ENCODE results near the gene AKAP13. TPM values are rescaled to one million over a fixed set of nuclear protein-coding genes. Genes with fewer than 3 reads are reported as not detected.

The AKAP13 gene
- total RNA-seq, 2 experiments from 2014 or later = 282 to 304 TPM

DNA sequence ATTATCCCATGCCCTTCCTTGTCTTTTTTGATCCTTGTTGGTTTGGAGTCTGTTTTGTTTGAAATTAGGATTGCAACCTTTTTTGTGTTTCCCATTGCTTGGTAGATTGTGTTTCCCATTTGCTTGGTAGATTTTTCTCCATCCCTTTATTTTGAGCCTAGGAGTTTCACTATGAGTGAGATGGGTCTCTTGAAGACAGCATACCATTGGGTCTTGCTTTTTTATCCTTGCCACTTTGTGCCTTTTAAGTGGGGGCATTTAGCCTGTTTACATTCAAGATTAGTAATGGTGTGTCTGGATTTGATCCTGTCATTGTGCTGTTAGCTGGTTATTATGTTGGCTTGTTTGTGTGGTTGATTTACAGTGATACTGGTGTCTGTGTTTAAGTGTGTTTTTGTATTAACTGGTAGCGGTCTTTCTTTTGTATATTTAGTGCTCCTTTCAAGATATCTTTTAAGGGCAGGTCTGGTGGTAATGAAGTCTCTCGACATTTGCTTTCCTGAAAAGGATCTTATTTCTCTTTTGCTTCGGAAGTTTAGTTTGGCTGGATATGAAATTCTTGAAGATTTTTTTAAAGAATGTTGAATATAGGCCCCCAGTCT lies 70.8 kb downstream of the AKAP13 start:
- H3K4me3 ChIP-seq (ENCODE audit: low read length) = no peak overlapping the region
- peaks cover 9 to 19% of the 10 kb centered on the region in 2 experiments for H3K9me3 ChIP-seq (ENCODE audit: control insufficient read depth in 1 of 2, insufficient read depth in 1 of 2, low read length in 2 of 2)
- peaks cover 20% of the 10 kb centered on the region for H3K4me1 ChIP-seq (ENCODE audit: insufficient read depth, low read length)
- Mint-ChIP-seq H3K36me3 (ENCODE audit: low read depth) (peaks cover 45% of the 10 kb centered on the region), H3K27ac (no peak overlapping the region), H3K4me1 (ENCODE audit: low read depth) (peaks cover 79% of the 10 kb centered on the region), H3K4me3 (no peak overlapping the region), H3K9me3 (peaks cover 7% of the 10 kb centered on the region), H3K27me3 (no peaks in the 10 kb centered on the region)
- TF ChIP-seq, protein P1, sequence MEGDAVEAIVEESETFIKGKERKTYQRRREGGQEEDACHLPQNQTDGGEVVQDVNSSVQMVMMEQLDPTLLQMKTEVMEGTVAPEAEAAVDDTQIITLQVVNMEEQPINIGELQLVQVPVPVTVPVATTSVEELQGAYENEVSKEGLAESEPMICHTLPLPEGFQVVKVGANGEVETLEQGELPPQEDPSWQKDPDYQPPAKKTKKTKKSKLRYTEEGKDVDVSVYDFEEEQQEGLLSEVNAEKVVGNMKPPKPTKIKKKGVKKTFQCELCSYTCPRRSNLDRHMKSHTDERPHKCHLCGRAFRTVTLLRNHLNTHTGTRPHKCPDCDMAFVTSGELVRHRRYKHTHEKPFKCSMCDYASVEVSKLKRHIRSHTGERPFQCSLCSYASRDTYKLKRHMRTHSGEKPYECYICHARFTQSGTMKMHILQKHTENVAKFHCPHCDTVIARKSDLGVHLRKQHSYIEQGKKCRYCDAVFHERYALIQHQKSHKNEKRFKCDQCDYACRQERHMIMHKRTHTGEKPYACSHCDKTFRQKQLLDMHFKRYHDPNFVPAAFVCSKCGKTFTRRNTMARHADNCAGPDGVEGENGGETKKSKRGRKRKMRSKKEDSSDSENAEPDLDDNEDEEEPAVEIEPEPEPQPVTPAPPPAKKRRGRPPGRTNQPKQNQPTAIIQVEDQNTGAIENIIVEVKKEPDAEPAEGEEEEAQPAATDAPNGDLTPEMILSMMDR (IDR thresholded peaks at IDR 0.05) = no peak
- H3K27me3 ChIP-seq (ENCODE audit: control insufficient read depth in 1 of 2, insufficient read depth in 2 of 2, low read length in 2 of 2) = no peaks in the 10 kb centered on the region
- intact Hi-C loops (cut with DNase I, micrococcal nuclease) = no loop called here
- CTCF ChIA-PET = no interaction called here
- no peak for ATAC-seq (ENCODE audit: poor library complexity)
- H3K27ac ChIP-seq (ENCODE audit: low read depth in 1 of 2, low read length in 2 of 2) = no peak overlapping the region
- no peak for DNase-seq
- POLR2A ChIA-PET = no interaction called here
- H3K36me3 ChIP-seq (ENCODE audit: insufficient read depth, low read length) = no peaks in the 10 kb centered on the region

DNA sequence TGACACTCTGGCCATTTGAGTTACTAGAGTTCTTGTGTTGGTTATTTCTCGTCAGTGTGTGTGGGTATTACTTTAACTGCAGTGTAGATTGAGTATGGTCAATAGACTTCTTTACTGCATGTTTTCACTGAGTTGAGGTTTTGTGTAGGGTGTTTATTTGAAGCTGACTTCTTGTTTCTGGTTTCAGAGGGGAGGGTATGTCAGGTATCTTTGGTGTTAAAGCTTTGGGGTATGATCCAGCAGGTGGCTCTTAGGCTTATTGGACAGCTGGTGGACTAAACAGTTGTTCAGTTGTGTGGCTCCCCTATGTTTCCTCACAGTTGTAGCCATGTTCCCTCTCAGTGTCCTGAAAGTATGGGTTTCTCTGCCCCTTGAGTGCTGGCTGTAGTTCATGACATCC lies 72.0 kb downstream of the AKAP13 start:
- H3K9me3 ChIP-seq (ENCODE audit: control insufficient read depth in 1 of 2, insufficient read depth in 1 of 2, low read length in 2 of 2) = peaks cover 5 to 19% of the 10 kb centered on the region in 2 experiments
- H3K27ac ChIP-seq (ENCODE audit: low read depth in 1 of 2, low read length in 2 of 2) = no peak overlapping the region
- H3K4me1 Mint-ChIP-seq (ENCODE audit: low read depth) = peaks cover 85% of the 10 kb centered on the region
- CTCF ChIA-PET = no interaction called here
- no peak overlapping the region for H3K4me3 Mint-ChIP-seq
- peaks cover 6% of the 10 kb centered on the region for H3K9me3 Mint-ChIP-seq
- intact Hi-C loops (cut with DNase I, micrococcal nuclease) = no loop called here
- DNase-seq (no peak), ATAC-seq (ENCODE audit: poor library complexity) (no peak)
- TF ChIP-seq, protein P1 (IDR thresholded peaks at IDR 0.05) = no peak
- peaks cover 46% of the 10 kb centered on the region for H3K36me3 Mint-ChIP-seq (ENCODE audit: low read depth)
- no peaks in the 10 kb centered on the region for H3K27me3 Mint-ChIP-seq
- H3K4me1 ChIP-seq (ENCODE audit: insufficient read depth, low read length) = peaks cover 20% of the 10 kb centered on the region
- H3K27me3 ChIP-seq (ENCODE audit: control insufficient read depth in 1 of 2, insufficient read depth in 2 of 2, low read length in 2 of 2) = no peaks in the 10 kb centered on the region
- peak overlapping the region; percentile 1 for H3K27ac Mint-ChIP-seq
- H3K4me3 ChIP-seq (ENCODE audit: low read length) = no peak overlapping the region
- POLR2A ChIA-PET = interaction anchor here (1.5 kb wide), 1 partner anchor 130 kb away, joined by 3 read pairs; no protein-coding TSS in a partner anchor
- H3K36me3 ChIP-seq (ENCODE audit: insufficient read depth, low read length) = no peaks in the 10 kb centered on the region

DNA sequence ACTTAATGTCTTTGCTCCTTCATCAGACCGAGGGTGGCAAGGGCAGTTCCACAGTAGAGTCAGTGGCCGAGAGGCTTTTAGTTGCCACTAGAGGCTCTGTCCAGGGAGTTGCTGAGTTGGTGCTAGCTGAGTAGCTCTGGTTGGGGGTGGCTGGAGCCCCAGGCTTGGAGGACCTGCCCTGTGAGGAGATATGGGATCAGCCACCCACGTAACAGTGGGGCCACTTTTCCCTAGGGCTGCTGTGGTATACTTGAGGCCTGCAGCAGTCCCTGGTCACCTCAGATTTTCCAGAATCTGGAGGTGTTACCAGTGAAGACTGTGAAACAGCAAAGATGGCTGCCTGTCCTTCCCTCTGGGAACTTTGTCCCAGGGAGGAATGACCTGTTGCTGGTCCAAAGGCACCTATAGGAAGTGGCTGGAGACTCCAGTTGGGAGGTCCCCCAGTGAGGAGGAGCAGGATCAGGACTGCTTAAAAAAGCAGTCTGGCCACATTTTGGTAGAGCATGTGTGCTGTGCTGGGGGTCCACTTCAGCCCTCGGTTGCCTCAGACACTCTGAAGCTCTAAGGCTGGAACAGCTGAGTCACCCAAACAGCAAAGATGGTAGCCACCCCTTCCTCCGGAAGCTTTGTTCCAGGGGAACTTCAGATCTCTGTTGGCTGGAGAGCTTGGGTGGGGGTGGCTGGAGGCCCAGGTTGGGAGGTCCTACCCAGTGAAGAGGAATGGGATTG lies 72.9 kb downstream of the AKAP13 start:
- intact Hi-C loops (cut with DNase I, micrococcal nuclease) = no loop called here
- TF ChIP-seq, protein P1 (IDR thresholded peaks at IDR 0.05) = no peak
- no peak overlapping the region for H3K4me3 Mint-ChIP-seq

More for the DNA sequence above, 72.9 kb downstream of the AKAP13 start:
- H3K27ac ChIP-seq (ENCODE audit: low read depth in 1 of 2, low read length in 2 of 2) = no peak overlapping the region
- Mint-ChIP-seq H3K27ac (no peak overlapping the region), H3K36me3 (ENCODE audit: low read depth) (peaks cover 39% of the 10 kb centered on the region), H3K4me1 (ENCODE audit: low read depth) (peaks cover 78% of the 10 kb centered on the region), H3K27me3 (no peaks in the 10 kb centered on the region), H3K9me3 (peaks cover 6% of the 10 kb centered on the region)
- CTCF ChIA-PET = no interaction called here
- H3K27me3 ChIP-seq (ENCODE audit: control insufficient read depth in 1 of 2, insufficient read depth in 2 of 2, low read length in 2 of 2) = no peaks in the 10 kb centered on the region
- POLR2A ChIA-PET = interaction anchor here (1.5 kb wide), 1 partner anchor 129 kb away, joined by 3 read pairs; no protein-coding TSS in a partner anchor
- ATAC-seq (ENCODE audit: poor library complexity) (no peak), DNase-seq (no peak)
- H3K4me1 ChIP-seq (ENCODE audit: insufficient read depth, low read length) = peaks cover 20% of the 10 kb centered on the region
- peaks cover 5 to 19% of the 10 kb centered on the region in 2 experiments for H3K9me3 ChIP-seq (ENCODE audit: control insufficient read depth in 1 of 2, insufficient read depth in 1 of 2, low read length in 2 of 2)
- H3K36me3 ChIP-seq (ENCODE audit: insufficient read depth, low read length) = no peaks in the 10 kb centered on the region
- no peak overlapping the region for H3K4me3 ChIP-seq (ENCODE audit: low read length)
